RCC 7860 (cell line): Measurements from ENCODE around the gene NMT2.

ENCODE experiments used
- DNase-seq: peaks from one replicate; pipeline ENCODE4 v3.0.0-alpha.2; 2015; ENCODE audit warnings: low spot score
- FAIRE-seq: peaks from 2 replicates; lab custom pipeline; 2012; peaks lifted over from hg19 to GRCh38; lab: Jason Lieb, UNC

Gene NMT2

GRCh38 chr10:15182540-15183207, 14.2 kb upstream of the NMT2 start:
- no peak for DNase-seq
- FAIRE-seq, result no peak

DNA sequence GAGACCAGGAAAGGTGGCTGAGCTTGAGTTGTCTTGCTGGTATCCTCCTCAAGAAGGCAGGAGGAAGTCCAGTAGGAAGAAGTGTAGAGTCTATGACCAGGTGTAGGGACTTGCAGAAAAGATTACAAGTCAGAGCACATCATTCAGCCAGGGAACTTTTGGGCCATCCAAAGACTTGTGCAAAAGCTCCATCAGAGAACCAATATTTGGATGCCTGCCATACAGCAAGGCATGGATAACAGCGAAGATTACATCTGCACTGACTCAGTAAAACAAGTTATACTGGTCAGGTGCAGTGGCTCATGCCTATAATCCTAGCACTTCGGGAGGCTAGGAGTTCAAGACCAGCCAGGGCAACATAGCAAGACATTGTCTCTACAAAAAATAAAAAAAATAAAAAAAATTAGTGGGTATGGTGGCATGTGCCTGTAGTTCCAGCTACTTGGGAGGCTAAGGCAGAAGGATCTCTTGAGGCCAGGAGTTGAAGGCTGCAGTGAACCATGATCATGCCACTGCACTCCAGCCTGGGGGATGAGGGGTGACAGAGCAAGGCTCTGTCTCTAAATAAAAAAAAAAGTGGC, 13.2 kb upstream of the NMT2 start:
- no peak for FAIRE-seq
- DNase-seq, result no peak

GRCh38 chr10:15180736-15181135, 12.2 kb upstream of the NMT2 start:
- FAIRE-seq (no peak), DNase-seq (no peak)

DNA sequence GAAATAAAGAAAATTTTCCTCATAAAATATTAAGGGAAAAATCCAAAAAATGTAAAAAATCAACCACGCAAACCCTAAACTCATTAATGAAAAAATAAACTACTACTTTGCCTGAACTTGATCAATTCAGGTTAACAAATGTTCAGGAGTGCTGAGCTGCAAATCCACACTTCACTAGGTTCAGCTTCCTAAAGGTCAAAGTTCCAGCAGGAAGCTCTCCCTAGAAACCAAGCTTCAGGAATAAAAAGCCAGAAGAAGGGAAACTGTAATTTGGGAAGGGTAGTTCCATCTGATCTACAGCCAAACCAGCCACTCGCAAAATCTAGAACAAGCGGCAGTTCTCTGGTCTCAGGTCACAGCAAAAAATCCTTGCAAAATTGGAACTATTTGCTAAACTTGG, 7.8 kb upstream of the NMT2 start:
- no peak for FAIRE-seq

DNA sequence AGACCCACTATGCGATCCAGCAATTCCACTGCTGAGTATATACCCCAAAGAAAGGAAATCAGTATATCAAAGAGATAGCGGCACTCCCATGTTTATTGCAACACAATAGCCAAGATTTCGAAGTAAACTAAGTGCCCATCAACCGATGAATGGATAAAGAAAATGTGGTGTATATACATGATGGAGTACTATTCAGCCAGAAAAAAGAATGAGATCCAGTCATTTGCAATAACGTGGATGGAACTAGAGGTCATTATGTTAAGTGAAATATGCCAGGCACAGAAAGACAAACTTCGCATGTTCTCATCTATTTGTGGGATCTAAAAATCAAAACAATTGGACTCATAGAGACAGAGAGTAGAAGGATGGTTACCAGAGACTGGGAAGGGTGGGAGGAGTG, 7.1 kb upstream of the NMT2 start:
- no peak for FAIRE-seq

More for the DNA sequence above, 7.8 kb upstream of the NMT2 start:
- no peak for DNase-seq

GRCh38 chr10:15172306-15172840, 3.9 kb upstream of the NMT2 start:
- no peak for DNase-seq
- no peak for FAIRE-seq

More for the DNA sequence above, 7.1 kb upstream of the NMT2 start:
- no peak for DNase-seq

GRCh38 chr10:15169555-15170401, 1.3 kb upstream of the NMT2 start:
- DNase-seq (no peak), FAIRE-seq (no peak)

- FAIRE-seq, result no peak
- peak; percentile 83 for DNase-seq
Observed at GRCh38 chr10:15168786-15169554, 477 bp upstream of the NMT2 start.

- FAIRE-seq (no peak), DNase-seq (peak; percentile 39)
Observed at GRCh38 chr10:15167411-15168290, 842 bp downstream of the NMT2 start.

GRCh38 chr10:15166325-15166724, 2.2 kb downstream of the NMT2 start:
- FAIRE-seq (no peak), DNase-seq (no peak)

- FAIRE-seq (no peak), DNase-seq (no peak)
Observed at GRCh38 chr10:15163253-15163828, 5.2 kb downstream of the NMT2 start.

DNA sequence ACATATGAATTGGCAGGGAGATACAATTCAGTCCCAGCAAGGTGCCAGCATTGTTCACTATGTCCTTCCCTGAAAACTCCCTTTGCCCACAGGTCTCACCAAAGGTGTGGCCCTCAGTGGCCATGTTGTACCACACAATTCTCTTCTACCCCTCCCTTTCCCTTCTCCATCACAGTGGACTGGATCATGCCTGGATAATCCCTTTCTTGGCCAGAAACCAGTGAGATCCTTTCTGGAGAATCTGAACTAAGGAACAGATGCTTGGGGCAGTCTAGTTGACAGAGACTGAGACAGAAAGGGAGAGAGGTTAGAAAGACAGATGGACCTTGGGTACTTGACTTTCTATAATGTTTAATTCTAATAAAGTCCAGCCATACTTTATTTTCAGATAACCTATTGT, 9.5 kb downstream of the NMT2 start:
- FAIRE-seq (no peak), DNase-seq (no peak)

GRCh38 chr10:15158448-15158847, 10.0 kb downstream of the NMT2 start:
- FAIRE-seq (no peak), DNase-seq (no peak)

GRCh38 chr10:15155978-15156656, 12.4 kb downstream of the NMT2 start:
- FAIRE-seq (no peak), DNase-seq (no peak)

DNA sequence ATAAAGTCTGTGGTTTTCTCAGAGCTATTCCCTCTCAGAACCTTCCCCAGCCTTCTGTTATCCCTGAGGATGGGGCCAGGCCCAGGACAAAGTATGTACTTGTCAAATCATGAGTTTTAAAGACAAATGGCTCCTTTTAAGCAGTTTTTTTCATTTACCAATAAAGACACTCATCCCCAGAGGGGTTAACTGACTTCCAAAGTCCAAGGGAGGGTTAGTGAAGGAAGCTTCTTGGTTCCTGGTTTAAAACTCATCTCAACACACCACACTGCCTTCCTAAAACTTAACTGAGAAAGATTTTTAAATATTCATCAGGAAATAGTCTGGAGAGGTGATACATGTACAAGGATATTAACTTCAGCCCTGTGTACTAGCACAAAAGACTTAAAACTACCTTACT, 15.9 kb downstream of the NMT2 start:
- FAIRE-seq (no peak), DNase-seq (no peak)

GRCh38 chr10:15150563-15150962, 17.9 kb downstream of the NMT2 start:
- DNase-seq (no peak), FAIRE-seq (no peak)

- no peak for FAIRE-seq
Observed at GRCh38 chr10:15149042-15149771, 19.3 kb downstream of the NMT2 start.

More at GRCh38 chr10:15149042-15149771, 19.3 kb downstream of the NMT2 start:
- DNase-seq, result no peak
